ENCODE results near the gene FRMD8.
"Not testable (repeated sequence)": the region's sequence is repeated elsewhere in the genome, so short reads cannot be mapped to it uniquely, and the experiment has no call there.

FRMD8 gene

DNA sequence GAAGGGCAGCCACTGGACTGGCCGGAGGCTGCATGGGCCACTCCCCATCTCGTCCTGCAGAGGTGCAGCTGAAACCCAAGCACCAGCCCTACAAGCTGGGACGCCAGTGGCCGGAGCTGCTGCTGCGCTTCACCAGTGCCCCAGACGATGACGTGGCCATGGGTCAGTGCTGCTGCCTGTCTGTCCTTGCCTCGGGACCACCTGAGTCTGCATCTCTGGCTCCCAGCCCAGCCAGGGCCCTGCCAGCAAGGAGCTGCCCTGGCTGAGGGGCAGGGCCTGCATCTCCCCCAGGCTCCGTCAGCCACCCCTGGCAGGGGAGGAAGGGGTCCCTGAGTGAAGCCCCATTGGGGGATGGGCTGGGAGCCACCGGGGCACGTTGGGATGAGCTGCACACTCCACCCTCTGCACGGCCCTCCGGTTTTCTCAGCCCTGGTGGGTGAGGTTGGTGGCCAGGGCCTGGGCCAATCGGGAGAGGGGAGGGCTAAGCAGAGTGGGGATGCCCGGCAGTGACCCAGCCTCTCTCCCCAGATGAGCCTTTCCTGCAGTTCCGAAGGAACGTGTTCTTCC lies 7.2 kb downstream of the FRMD8 start:
- DNase-seq (ENCODE audit: low spot score), result no peak

DNA sequence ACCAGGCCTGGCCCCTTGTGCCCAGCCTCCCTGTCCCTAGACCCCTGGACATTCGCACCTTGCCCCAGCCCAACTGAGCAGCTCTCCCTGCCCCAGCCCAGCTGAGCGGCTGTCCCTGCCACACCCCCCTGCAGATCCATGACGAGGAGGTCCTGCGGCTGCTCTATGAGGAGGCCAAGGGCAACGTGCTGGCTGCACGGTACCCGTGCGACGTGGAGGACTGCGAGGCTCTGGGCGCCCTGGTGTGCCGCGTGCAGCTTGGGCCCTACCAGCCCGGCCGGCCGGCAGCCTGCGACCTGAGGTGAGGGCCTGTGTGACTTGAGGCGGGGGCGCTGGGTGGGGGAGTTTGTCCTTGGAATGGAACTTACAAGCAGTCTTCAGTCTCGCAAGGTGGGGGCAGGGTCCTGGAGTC lies 7.7 kb downstream of the FRMD8 start:
- no peak for DNase-seq (ENCODE audit: low spot score)

DNA sequence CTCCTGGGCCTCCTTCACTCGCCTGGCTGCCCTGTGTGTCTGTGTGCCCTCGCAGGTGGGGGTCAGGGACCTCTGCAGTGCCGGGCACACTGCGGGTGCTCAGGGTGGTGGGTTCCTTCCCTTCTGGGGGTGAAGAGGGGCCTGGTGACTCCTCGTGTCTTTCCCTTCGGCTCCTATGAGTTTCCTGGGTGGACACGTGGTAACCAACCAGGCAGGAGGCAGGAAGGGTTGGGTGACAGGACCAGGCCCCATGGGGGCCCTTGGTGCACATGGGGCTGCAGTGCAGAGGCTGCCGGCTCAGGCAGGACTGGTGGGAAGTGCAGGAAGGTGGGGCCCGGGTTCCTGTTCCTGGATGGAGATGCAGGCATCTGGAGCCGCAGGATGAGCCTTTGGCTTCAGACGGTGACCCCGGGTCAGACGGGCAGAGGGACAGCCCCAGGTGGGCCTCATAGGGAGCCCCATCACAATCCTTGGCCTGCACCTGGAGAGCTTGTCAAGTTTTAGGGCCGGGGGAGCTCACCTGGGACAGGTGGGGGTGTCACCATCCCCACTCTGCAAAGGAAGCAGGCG lies 9.6 kb downstream of the FRMD8 start:
- no peak for DNase-seq (ENCODE audit: low spot score)

GRCh38 chr11:65396769-65397745 lies 10.6 kb downstream of the FRMD8 start:
- DNase-seq (ENCODE audit: low spot score), result no peak

DNA sequence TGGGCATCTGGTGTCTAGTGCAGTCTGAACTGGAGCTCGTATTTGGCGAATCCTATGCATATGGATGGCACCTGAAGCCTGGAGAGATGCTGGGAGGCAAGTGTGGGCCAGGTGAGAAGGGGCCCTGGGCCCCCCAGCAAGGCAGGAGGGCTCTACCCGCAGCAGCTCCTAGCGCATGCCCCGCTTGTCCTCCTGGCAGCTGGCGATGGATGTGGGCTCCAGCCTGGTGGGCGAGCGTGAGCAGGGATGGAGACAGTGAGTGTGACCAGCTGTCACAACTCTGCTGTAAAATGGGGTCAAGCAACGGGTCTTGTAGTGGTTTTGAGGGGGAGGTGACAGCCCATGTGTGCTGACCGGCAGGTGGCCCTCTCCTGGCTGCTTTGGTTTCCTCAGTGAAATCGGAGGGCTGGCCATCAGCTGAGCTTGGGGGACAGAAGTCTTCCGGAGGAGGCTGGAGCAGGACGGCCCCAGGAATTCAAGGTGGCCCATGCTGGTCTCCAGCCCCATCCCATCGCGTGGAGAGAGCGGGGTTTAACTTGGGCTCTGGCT lies 12.0 kb downstream of the FRMD8 start:
- no peak for DNase-seq (ENCODE audit: low spot score)

GRCh38 chr11:65399249-65399648 lies 12.8 kb downstream of the FRMD8 start:
- no peak for DNase-seq (ENCODE audit: low spot score)

- DNase-seq (ENCODE audit: low spot score), result no peak
Measured at GRCh38 chr11:65399845-65400244, 13.4 kb downstream of the FRMD8 start.

DNA sequence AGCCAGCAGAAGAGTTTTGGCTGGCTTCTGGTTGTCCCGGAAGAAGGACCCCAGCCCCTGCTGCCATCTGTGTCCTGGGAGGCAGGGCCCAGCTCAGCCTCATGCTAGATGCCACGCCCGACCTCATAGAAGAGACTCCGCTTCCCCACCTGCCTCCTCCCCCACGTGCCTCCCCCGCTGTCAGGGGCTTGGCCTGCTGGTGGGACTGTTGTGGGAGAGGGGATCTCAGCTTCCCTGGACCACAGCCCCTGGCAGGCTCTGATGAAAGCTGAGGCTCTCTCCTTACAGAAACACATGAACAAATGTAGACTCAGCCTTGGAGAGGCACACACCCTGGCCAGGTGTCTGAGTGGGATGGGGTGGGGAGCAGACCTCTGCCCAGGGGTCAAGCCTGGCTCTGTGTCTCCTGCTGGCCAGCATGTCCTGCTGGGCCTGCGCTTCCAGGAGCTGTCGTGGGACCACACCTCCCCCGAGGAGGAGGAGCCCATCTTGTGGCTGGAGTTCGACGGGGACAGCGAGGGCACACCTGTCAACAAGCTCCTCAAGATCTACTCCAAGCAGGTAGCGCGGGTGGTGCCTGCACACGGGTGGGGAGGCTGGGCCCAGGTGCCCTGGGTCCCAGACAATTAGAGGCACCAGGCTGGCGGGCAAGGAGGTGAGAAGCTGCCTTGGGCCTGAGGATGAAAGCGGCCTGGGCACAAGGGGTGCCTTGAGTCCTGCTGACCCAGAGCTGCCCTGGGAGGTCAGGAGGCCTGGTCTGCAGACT lies 14.1 kb downstream of the FRMD8 start:
- no peak for DNase-seq (ENCODE audit: low spot score)

GRCh38 chr11:65401073-65401802 lies 14.8 kb downstream of the FRMD8 start:
- no peak for DNase-seq (ENCODE audit: low spot score)

- DNase-seq (ENCODE audit: low spot score), result no peak
Measured at GRCh38 chr11:65401803-65402248, 15.4 kb downstream of the FRMD8 start.

GRCh38 chr11:65402790-65403189 lies 16.4 kb downstream of the FRMD8 start:
- DNase-seq (ENCODE audit: low spot score), result no peak

DNA sequence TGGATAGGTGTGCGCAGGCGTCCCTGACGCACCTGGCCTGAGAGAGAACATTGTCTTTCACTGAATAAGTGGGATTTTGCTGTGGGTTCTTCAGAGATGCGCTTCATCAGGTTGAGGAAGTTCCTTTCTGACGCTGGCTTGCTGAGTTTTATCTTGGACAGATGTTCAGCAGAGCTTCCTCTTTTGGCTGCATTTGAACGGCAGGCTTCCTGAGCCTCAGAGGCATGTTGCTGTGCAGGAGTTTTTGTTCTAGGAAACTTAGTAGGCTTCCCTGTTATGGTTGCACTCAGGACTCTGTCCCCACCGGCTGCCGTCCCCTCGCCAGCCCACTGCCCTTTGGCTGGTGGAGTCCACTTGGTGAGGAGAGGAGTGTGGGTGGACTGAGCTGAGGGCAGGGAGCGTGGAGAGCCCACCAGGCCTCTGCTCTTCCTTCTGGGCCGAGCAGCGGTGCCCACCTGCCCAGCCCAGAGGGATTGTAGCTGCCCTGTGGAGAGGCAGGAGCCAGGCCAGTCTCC lies 17.2 kb downstream of the FRMD8 start:
- no peak for DNase-seq (ENCODE audit: low spot score)

DNA sequence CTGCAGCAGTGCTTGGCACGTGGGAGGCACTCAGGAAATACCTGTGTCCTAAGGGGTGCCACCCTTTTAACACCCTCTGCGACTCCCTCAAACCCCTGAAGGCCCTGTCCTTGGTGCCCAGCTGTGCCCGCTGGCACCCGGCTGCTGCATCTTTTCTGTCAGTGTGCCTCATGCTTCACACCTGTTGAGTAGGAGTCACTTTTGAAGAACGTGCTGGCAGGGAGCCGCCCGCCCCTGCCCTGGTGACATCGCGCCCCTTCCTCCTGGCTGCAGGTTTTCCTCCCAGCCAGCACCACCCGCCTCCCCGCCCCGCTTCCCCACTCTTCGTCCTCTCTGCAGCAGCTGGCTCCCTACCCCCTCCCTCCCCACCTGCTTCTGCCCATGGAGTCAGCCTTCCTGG lies 17.8 kb downstream of the FRMD8 start:
- no peak for DNase-seq (ENCODE audit: low spot score)

DNA sequence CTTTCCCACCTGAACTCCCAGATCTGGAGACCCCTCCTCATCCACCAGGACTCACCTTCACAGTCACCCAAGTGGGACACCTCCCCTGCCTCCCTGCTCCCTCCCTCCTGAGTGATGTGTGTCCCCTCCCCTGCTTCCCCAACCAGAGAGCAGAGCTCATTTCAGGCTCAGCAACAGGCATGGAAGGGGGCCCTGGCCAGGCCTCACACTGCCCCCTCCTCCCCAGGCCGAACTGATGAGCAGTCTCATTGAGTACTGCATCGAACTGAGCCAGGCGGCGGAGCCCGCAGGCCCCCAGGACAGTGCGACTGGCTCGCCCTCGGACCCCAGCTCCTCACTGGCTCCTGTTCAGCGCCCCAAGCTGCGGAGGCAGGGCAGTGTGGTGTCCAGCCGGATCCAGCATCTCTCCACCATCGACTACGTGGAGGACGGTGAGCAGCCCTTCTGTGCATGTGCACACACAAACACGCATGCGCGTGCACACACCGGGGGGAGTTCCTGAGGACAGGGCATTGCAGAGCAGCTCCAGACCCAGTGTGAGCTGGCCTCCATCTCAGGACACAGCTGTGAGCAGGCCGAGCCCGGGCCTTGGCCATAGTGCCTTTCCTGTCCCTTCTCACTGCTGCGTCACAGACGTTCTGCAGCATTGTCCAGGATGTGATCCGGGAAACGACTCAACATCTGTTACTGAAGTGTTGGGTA lies 18.4 kb downstream of the FRMD8 start:
- DNase-seq (ENCODE audit: low spot score), result no peak

GRCh38 chr11:65410936-65411680 lies 24.7 kb downstream of the FRMD8 start:
- DNase-seq (ENCODE audit: low spot score), result no peak

DNA sequence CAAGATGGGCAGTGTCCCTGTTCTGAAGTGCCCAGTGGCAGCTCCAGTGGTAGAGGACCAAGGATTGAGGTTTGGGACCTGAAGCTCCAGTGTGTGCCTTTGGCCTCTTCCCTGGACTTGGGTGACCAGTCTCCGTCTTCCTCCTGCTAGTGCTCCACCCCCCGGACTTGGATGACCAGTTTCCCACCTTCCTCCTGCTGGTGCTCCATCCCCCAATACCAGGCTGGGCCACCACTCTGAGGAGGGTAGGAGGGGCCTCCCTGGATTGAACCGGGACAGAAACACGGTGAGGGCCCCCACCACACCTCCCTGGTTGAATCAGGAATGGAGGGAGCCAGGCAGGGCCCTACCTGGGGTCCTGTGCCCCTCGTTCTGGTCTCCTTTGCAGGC lies 25.2 kb downstream of the FRMD8 start:
- DNase-seq (ENCODE audit: low spot score), result no peak

GRCh38 chr11:65412271-65413076 lies 26.0 kb downstream of the FRMD8 start:
- no peak for DNase-seq (ENCODE audit: low spot score)

- not testable (repeated sequence) for DNase-seq (ENCODE audit: low spot score)
Measured at GRCh38 chr11:65413077-65413664, 26.7 kb downstream of the FRMD8 start.
